ENCODE data around the gene CTNNA3. TPM values are rescaled to one million over a fixed set of nuclear protein-coding genes. Genes with fewer than 3 reads are reported as not detected.

Gene CTNNA3
- total RNA-seq, 1 donor from 2014 or later: under 0.01 TPM

DNA sequence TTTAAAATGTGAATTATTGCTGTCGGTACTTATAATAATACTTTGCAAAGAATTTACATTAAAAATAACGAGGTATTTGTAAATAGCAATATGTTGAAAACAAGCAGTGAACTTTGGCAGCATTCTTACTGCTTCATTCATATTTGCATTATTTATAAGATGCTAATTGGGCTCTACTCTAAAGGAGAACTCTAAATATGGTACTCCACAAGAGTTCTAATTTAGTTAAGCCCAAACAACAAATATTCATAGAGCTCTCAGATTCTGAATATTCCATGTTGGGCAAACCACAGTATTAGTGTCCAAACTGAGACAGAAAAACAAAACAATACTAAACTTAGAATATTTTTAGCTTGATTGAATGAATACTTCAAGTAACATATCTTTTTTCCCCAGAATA is 1674.6 kb downstream of the CTNNA3 start:
- no peak for DNase-seq

DNA sequence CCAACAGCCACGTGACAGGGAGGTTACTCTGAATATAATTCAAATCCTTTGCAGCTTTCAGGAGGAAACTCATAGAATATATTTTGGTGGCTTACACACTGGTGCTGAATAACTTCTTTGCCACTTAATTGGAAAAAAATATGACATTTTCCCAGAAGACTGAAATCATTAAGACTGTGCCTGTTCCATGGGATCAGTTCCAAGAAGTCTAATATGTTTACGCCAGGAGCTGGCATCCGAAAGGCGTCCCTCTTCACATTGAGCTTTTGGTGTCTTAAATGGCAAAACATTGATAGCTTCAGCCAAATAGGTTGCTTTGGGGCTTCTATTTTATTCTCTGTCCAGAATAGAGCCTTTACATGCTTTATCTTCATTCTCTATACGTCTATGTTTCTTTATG is 1687.8 kb downstream of the CTNNA3 start:
- DNase-seq: no peak

DNA sequence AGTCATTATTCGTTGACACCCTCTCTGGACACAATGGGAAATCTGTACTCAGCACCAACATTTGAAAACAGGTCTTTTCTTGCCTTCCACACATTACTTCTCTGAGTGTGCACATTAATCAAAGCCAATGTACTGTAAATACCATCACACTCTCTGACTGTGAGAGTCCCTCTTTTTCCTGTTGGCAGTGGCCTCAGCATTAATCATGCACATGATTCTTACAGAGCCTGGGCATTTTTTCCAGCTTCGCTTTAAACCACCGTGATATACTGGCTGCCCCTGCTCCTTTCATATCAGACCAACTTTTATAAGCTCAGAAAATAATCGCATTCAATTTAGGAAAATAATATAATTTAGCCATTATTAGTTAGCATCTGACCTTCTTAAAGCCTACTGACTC is 1689.6 kb downstream of the CTNNA3 start:
- no peak for DNase-seq

DNA sequence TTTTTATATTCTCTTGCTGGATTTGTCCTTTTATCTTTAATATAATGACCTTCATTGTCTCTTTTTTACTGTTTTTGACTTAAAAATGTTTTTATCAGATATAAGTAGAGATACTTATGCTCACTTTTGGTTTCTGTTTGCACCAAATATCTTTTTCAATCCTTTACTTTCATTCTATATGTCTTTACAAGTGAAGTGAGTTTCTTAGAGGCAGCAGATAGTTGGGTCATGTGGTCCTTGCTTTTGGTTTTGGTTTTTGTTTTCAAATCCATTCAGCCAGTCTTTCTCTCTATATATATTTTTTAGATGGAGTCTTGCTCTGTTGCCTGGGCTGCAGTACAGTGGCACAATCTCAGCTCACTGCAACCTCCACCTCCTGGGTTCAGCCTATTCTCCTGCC is 1702.5 kb downstream of the CTNNA3 start:
- no peak for DNase-seq

DNA sequence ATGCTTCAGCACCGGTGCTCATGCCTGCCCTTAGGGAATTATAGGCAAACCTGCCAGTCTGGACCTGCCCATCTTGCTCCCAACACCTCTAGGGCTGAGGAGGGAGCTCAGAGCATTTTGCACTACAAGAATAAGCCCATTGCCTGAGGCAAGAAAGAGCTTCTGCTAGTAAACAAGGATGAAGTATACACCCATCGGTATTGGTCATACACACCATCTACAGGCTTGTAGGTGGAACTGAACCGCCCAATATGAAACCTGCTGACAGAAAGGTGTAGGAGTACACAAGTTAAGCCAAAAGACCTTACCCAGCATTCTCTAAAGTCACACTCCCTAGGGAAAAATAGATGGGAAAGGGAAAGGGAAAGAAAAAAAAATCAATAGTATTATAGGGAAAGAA is 1727.1 kb downstream of the CTNNA3 start:
- DNase-seq: no peak

DNA sequence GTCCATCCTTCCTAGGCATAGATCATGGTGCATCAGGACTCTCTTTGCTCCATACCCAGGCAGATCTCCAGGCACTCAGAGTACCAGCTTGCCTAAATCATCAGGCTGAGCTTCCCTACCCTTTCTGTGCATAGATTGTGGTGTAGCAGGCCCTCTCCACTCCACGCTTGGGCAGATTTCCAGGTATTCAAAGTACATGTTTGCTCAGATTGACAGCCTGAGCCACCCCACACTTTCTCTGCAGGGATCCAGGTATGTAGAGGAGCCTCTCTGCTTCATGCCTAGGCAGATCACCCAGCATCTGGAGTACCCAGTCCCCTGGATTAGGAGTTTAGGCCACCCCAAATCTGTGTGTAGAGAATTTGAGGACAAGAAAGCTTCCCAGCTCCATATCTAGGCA is 1727.6 kb downstream of the CTNNA3 start:
- DNase-seq: no peak

DNA sequence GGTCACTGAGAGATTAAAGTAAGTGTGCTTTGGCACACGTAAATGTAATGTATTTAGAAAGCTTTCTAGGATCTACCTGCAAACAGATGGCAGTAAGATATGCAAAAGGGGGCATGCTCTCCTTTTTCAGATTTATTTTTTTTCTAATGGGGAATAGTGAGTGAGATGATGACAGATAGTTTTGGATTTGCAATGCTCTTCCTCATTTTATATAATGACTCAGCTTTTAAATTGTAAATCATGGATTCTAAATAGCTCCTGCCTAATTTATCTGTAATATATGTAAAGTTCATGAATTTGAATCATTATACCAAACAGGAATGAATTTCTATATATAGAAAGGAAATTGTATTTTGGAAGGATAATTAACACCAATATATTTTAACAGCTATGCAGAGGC is 1731.8 kb downstream of the CTNNA3 start:
- DNase-seq: no peak

DNA sequence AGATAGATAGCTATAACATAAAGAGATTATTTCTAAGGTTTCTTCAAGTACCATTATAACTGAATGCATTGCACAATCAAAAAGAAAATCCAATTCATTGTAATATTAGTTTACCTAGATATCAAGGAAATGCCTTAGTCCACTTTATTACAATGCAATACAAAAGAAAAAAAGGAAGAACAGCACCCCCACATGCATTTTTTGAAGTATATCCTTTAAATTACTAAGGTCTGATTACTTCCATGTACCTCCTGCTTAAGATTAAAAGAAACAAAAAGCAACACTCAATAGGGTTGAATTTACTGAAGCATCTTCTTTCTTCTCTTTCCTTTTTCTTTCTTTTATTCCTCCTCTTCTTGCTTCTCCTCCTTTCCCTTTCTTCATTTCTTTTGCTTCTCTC is 1743.9 kb downstream of the CTNNA3 start:
- DNase-seq: no peak

DNA sequence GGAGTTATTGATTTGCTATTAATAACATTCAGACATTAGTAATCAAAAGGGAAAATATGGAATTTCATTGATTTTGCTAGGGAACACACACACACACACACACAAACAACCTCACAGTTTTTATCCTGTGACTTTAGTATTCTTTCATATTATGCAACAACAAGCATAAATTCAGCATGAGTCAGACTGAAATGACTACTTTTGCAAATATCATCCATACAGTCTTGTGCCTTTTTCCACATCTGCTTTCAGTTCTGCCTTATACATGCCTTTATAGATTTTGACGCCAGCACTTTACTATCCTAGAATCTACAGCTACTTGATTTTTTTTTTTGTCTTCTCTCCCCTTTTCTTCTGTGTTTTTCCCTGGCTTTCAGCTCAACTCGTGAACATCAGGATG is 1745.9 kb downstream of the CTNNA3 start:
- no peak for DNase-seq

DNA sequence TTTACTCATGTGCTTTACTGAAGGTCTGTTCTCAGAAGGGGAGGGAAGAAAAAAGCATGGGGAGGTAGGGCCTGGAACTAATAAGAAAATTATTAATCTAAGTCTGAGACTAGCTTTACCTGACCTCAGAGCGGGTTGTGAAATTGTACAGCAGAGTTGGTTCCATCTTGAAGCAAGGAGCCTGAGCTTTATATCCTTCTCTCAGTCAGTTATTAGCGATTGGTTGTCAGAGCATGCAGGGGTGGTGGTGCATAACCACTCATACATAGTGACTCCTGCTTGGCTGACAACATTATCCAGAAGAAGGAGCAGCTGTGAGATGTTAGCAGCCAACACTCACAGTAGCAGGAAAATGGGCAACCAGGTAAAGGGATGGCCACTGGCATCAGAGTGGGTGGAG is 1746.5 kb downstream of the CTNNA3 start:
- no peak for DNase-seq

DNA sequence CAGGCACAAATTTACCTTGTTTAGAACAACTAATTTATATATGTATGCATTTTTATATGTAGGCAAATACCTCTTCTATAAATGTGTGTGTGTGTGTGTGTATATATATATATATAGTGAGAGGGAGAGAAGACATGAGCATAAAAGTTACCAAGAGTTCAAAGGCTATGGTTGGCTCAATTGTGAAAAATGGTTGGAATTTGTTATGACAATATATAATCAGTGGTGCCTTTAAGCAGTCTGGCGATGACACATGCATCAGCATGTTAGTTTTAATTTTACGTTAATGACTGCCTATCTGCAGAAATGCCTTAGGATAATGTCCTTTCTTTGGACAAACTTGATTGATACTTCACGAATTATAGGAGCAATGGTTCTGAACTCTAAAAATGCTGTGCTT is 1750.9 kb downstream of the CTNNA3 start:
- no peak for DNase-seq

DNA sequence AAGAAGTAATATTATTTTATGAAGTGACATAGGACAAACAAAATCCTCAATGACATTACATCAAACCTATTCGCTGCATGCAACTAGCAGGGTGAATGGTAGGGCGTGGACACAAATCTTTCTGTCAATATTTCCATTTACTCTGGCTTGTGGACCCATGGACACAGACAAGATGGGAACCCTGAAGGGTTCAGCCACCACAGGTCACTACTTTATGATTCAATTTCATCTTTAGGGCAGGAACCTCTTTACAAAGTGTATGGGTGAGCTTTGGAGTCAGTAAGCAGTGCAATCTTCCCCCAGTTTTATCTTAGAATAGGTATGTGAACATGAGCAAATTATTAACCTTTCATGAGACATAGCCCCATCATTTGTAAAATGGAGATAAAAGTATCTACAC is 1752.5 kb downstream of the CTNNA3 start:
- DNase-seq: no peak

DNA sequence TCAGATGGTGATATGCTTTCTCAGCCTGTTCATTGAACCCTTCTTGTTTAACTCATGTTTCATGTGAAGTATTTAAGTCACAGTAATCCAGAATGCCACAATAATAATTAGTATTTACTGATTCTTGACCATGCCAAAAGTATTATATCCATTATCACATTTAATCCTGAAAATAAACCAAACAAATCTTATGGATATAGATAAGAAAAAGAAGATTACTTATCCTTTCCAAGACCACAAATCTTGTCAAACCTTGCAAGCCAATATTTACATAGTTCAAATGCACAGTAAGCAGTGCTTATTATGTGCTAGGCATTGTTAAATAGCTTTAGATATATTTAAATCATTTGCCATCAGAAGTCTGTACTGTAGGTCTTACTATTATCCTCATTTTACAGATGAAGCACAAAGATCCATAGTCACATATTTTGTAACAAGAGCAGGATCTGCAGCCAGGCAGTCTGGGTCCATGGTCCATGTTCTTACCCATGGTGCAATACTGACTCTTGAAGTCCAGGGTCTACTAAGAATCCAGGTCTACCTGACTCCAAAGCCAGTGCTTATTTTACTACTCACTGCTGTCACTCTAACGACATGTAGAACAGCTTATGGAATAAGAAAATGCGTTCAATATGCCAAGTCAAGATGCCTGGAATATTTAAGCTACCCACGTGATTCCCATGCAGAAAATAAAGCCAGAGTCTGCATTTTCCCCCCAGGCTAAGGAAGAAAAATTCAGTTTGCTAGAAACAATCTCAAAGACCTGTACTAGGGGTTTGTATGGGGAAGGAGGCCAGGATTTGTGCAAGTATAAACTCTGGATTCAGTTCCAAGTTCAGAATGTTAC is 1755.0 kb downstream of the CTNNA3 start:
- DNase-seq: no peak

DNA sequence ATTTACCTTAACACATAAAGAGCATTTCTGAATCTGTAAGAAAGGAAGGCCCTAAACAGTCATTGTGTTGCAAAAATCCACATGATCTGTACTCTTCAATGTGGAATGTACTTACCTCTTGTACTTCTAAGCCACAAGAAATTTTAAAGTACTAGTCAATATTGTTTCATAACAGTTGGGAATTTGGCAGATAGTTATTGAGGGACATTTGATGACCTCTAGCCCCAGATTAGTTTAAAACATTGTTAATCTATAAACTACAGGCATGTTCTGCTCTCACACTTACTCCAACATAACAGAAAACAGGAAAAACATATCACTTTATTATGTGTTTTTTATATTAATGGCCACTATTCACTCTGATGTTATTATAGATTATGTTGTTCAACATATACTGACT is 1755.9 kb downstream of the CTNNA3 start:
- no peak for DNase-seq

DNA sequence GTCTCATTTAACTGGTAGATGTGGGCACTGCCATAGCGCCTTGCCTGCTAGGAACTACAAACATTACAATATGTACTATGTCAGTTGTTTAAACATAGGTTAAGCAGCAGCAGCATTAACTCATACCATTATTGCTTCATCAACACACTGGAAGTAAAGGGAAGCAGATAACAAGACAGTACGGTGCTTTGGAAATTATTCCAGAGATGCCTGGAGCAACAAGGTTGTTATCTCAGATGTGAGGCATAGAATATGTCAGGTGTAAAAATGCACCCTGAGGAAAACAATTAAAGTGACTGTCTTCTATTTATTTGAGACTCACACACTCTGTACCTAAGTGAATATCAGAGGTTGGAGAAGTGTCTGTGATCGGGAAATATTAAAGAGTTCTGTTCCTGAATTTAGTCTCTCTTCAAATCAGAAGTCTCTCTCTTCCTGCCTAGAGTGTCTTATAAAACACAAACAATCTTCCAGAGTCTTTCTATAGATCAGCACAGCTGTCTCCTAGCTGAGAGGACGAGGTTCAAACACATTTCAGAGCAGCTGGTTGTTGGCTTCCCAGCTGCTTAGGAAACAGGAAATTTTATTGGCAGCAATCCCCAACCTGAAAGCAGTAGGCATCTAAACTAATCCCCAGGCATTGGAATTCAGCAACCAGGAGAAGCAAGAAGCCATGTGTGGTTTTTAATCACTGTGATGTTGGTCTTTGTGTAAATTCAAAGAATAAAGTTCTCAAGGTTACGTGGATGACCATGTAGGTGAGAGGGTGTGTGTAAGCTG is 1764.5 kb downstream of the CTNNA3 start:
- DNase-seq: no peak

DNA sequence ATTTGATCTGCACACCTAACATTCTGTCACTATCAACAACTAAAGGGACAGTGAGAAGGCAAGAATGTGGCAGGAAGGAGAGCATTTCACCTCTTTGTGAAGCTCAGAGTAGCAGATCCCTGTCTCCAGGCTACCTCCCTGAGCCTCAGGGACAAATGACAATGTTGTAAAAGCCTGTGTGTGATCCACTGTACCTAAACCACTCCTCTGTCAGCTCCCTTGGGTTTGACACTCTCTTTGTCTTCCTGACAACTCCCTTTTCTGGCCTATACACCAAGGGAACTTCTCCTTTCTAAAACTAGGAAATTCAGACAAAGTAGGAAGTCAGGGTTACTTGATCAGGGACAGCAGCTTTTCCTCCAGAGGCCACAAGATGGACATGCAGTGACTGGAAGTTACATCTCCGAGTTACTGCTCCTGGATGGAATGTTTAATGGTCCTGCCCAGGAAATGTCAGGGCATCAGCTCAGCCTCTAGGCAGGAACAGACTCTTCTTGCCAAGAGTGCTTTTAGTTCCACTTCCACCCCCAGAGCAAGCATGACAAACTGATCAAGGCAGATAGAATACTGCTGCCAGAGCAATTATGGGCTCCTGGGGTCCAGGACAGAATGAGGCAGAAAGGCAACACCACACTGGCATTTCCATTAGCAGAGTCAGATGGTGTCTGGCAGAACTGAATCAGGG is 1784.7 kb downstream of the CTNNA3 start:
- no peak for DNase-seq

DNA sequence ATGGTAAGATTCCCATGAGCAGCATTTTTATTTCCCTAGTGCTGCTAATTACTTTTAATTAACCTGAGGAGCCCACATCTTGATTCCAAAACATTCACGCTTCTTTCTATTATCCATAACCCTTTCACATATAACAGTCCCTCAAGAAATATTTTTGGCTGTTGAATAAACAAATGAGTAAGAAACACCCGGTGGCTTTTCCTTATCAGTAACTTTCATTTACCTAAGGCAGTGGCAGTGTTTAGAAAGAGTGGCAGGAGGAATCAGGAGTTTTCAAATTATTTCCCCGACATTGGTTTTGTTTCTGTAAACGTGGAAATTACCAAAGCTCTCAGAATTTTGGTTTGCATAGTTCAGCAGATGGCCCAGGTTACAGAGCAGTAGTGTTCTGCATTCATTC is 1785.8 kb downstream of the CTNNA3 start:
- no peak for DNase-seq

DNA sequence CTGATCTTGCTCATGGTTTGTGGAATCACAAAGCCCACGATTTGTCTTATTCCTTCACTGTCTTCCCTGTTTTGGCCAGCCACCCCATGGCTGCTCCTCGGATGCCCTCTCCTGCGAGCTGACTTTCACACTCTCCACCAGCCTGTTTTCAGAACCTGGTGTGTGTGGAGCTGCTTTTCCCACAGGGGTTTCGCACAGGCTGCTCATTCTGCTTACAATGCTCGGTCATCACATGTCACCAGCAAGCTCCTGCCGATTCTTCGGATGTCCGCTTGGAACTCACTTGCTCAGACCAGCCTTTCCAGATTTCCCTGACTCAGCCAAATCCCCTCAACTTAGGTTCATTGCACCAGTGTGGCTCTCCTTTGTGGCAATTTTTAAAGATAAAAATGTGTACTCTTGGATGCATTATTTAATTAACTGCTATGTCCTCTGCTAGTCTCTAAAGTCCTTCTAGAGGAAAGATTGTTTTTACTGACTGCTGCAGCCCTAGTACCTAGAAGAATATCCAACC is 1788.7 kb downstream of the CTNNA3 start:
- DNase-seq: no peak

DNA sequence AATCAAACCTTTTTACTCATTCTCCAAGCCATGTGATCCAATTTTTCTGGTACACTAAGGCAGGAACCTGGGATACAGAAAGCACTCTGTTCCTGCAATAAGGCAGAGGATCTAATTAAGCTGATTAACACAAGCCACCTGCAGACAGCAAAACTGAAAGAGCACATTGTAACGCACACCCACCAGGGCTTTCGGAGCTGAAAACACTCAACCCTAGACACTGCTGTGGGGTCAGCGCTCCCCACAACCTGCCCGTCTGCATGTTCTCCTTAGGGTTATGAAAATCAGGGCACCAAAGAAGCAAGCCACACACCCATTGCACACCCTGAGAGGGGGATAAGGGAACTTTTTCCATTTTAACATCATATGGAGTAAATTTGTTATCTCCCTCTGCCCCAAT is 1792.4 kb downstream of the CTNNA3 start:
- no peak for DNase-seq

DNA sequence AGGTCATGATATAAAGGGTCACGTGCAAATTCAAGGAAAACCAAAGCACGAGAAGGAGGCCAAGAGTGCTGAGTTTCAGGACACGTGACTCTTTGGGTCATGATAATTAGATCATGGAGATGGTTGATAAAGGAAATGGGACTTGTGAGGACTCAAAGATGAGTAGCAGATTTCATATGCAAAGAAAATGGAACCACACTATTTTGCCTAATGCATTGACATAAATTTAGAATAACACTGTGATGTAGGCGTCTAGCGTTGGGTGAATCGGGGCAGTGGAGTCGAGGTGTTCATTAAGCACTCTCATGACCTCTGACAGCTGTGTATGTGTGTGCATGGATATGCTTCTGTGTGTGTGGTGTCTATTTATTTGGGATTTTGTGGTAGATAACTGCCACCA is 1795.7 kb downstream of the CTNNA3 start:
- DNase-seq: no peak

DNA sequence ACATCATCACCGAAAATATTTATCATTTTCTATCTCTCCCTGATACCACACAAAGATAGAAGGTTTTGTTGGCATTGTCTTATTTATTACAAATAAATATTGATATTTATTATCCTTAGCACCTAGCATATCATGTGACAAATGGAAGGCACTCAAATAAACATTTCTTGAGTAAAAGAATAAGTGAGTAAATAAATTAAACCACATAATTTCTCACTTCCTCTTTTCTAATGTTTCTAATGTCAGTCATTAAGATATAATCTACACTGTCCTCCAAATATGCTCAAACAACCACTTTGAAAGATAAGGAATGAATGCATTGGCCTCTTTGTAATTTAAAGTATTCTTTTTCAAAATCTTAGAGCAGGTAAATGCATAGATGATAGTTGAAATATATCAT is 1797.9 kb downstream of the CTNNA3 start:
- DNase-seq: no peak

DNA sequence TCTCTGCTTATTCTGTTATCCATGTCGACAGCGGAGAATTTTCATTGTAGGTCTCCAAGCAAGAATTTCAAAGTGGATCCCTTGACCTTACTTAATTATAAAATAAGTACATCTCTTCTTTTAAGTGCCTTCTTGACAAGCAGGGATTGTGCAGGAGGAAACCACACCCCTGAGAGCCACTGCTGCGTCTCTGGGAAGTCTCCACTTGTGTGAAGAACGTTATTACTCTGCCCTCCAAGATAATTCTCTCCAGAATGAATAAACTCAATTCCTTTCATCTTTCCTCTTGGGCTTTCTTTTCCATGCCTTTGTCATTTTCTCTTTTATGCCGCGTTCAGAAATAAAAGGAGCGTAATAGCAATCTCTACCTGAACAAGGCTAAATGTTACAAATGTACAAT is 1801.0 kb downstream of the CTNNA3 start:
- no peak for DNase-seq

DNA sequence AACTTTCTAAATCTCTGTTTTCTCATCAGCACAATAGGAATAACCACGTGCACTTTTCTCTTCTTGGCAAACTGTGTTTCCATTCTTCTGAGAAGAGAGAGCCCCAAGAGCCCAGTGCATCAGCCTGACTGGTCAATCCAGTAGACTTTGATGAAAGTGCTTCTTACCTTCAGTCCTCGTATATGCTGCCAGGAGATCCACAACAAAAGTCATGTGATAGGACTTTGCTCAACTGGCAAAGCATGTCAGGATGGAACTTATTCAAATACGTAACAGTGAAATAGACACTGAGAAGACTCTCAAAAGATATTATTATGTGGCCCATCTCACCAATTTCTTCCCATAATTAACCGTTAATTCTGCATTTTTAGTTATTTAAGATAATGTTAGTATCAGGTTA is 1801.6 kb downstream of the CTNNA3 start:
- DNase-seq: no peak

Measured in dermis blood vessel endothelial cell (primary cell).